Choroid plexus epithelial cell (primary cell): ENCODE results near the gene ENPP3.

Experiments used
- DNase-seq: peaks from one replicate; pipeline ENCODE4 v3.0.0-alpha.2; 2010; ENCODE audit warnings: low read depth
- H3K4me3 ChIP-seq: 2 replicates; pipeline ENCODE4 v1.5.1; 2011; ENCODE audit warnings: low read depth, mild to moderate bottlenecking, control low read depth, low read length, moderate library complexity
- TF ChIP-seq, protein P1 (sequence below): conservative IDR thresholded peaks from 2 replicates; pipeline ENCODE4 v1.5.1; 2011; ENCODE audit warnings: low read depth, mild to moderate bottlenecking, control low read depth, inconsistent platforms, low read length, moderate library complexity

Gene ENPP3

DNA sequence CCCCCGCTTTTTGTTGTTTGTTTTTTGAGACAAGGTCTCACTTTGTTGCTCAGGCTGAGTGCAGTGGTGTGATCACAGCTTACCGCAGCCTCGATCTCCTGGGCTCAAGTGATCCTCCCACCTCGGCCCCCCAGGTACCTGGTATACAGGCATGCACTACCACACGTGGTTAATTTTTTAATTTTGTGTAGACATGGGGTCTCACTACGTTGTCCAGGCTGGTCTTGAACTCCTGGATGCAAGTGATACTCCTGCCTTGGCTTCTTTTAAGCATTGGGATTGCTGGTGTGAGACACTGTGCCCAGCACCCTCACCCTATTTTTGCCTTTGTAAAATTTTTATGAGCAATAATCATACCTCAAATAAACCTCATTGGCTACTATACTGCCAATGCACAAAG lies 5.5 kb downstream of the ENPP3 start:
- H3K4me3 ChIP-seq = no peak overlapping the region
- DNase-seq = no peak
- TF ChIP-seq, protein P1, sequence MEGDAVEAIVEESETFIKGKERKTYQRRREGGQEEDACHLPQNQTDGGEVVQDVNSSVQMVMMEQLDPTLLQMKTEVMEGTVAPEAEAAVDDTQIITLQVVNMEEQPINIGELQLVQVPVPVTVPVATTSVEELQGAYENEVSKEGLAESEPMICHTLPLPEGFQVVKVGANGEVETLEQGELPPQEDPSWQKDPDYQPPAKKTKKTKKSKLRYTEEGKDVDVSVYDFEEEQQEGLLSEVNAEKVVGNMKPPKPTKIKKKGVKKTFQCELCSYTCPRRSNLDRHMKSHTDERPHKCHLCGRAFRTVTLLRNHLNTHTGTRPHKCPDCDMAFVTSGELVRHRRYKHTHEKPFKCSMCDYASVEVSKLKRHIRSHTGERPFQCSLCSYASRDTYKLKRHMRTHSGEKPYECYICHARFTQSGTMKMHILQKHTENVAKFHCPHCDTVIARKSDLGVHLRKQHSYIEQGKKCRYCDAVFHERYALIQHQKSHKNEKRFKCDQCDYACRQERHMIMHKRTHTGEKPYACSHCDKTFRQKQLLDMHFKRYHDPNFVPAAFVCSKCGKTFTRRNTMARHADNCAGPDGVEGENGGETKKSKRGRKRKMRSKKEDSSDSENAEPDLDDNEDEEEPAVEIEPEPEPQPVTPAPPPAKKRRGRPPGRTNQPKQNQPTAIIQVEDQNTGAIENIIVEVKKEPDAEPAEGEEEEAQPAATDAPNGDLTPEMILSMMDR = no peak

DNA sequence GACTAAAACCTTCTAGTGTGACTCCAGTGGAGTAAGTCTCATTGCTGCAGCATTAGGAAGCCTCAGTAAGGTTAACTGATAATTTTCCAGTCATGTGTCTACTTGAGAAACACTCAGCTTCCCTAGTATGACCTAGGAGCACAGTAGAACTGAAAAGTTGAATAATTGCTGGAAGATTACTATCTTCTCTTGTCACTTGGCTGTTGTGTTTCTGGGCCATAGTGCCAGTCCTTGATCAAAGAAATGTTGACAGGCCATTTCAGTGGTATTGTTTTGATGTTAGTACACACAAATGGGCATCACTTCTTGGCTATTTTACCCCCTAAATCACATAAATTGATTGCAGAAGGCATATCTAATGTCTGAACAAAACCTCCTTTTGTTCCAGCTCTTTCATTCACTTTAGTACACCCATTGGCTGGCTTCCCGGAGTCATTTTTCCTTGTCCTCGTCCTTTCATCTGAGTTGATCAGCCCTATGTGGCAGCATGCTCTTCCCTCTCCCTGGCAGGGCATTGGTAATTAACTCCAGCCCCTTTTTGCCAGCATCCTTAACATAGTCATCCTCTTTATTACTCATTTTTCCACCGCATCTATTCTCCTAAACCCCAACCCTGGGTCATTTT lies 6.0 kb downstream of the ENPP3 start:
- DNase-seq = no peak
- no peak overlapping the region for H3K4me3 ChIP-seq
- TF ChIP-seq, protein P1 = no peak

DNA sequence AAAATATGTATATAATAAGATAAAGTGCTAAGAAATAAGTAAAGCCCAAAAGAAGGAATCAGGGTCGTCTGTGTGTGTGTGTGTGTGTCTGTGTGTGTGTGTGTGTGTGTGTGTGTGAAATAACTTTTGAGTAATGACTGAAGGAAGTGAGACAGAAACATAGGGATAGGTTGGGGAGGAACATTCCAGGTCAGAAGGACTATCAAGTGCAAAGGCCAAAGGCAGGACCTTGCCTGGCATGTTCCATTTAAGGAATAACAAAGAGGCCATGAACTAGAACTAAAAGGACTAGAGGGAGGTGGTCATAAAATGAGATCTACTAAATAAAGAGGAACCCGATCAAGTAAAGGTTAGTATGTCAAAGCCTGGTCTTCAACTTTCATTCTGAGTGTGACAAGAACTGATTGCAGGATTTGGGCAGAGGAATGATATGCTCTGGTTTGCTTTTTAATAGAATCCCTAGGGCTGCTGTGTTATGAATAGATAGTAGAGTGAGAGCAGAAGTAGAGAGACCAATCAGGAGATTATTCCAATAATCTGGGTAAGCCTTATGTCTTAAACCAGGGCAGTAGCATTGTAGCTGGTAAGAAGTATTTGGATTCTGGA lies 6.9 kb downstream of the ENPP3 start:
- TF ChIP-seq, protein P1 = no peak
- no peak overlapping the region for H3K4me3 ChIP-seq
- no peak for DNase-seq

GRCh38 chr6:131644921-131645320 lies 7.8 kb downstream of the ENPP3 start:
- TF ChIP-seq, protein P1 = no peak

DNA sequence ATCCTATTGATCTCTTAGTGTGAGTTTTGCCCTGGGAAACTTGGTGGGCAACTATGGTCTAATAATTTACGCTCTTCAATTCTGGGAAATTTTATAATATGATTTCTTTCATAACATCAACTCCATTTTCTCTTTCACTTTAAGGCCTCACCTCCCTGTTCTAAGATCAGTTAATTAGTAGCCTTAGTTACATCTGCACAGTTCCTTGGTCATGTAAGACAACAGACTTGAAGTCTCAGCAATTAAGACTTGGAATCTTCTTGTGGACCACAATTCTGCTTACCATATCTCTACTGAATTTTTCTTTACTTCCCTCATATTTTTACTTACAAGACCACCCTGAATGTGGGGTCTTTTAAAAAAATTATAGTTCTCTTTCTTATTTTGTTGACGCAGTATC lies 8.7 kb downstream of the ENPP3 start:
- no peak overlapping the region for H3K4me3 ChIP-seq
- no peak for DNase-seq
- TF ChIP-seq, protein P1 = no peak

More at GRCh38 chr6:131644921-131645320, 7.8 kb downstream of the ENPP3 start:
- no peak overlapping the region for H3K4me3 ChIP-seq
- no peak for DNase-seq

GRCh38 chr6:131646249-131646670 lies 9.2 kb downstream of the ENPP3 start:
- TF ChIP-seq, protein P1 = no peak
- no peak overlapping the region for H3K4me3 ChIP-seq
- no peak for DNase-seq

DNA sequence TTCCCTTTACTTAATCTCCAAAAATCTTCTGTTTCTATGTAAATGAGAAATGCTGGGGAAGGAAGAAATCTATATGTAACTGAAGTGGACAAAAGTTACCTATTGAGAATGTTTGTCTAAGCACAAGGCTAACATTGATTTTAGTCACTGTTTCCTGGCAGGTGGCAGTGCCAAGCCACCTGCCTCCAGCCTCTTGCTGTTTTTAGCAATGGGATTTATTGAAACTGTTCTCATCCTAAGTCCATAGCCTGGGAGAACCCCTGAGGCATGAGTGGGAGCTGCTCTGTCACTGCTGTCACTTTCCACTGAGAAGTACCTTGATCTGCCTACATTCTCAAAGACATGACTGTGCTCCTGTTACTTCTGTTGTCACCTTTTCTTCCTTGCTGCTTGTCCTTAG lies 14.7 kb downstream of the ENPP3 start:
- TF ChIP-seq, protein P1 = no peak
- no peak overlapping the region for H3K4me3 ChIP-seq
- no peak for DNase-seq
